Measurements from ENCODE around the gene GPC6.
"Not testable (repeated sequence)": the region's sequence is repeated elsewhere in the genome, so short reads cannot be mapped to it uniquely, and the experiment has no call there.

Gene GPC6

GRCh38 chr13:94331281-94331680 is 1104.7 kb downstream of the GPC6 start:
- no peak for FAIRE-seq

GRCh38 chr13:94332359-94333096 is 1105.9 kb downstream of the GPC6 start:
- FAIRE-seq (no peak), DNase-seq (ENCODE audit: low spot score) (no peak)

More at GRCh38 chr13:94331281-94331680, 1104.7 kb downstream of the GPC6 start:
- DNase-seq (ENCODE audit: low spot score): no peak

DNA sequence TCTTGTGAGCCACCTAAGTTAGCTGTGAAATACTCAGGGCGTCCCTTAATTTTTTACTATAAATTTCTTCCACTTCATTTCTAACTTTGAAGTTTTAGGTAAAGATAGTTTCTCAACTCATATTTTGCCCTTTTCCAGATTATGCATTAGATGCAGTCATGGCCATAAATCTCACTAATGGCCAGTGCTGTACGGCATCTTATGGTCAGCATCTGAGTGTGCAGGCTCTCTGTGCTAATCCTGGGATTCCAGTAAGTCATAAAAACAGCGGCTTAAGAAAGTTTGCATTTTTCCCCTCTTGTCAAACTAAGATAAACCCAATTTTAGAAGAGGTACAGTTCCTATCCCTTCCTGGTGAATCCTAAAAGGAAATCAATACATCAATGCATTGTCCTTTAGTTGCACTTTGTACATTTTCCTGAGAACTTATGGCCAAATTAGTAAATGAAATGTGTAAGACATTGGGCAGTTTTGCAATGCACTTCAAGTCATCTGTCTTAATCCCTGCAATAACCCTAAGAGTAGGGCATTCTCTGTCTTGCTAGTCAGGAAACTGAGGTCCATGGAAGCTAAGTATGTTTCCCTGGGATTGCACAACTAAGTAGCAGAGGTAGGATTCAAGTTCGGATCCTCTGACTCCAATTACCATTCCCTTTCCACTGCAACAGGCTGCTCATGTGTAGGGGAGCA is 1106.7 kb downstream of the GPC6 start:
- DNase-seq (ENCODE audit: low spot score) (no peak), FAIRE-seq (no peak)

DNA sequence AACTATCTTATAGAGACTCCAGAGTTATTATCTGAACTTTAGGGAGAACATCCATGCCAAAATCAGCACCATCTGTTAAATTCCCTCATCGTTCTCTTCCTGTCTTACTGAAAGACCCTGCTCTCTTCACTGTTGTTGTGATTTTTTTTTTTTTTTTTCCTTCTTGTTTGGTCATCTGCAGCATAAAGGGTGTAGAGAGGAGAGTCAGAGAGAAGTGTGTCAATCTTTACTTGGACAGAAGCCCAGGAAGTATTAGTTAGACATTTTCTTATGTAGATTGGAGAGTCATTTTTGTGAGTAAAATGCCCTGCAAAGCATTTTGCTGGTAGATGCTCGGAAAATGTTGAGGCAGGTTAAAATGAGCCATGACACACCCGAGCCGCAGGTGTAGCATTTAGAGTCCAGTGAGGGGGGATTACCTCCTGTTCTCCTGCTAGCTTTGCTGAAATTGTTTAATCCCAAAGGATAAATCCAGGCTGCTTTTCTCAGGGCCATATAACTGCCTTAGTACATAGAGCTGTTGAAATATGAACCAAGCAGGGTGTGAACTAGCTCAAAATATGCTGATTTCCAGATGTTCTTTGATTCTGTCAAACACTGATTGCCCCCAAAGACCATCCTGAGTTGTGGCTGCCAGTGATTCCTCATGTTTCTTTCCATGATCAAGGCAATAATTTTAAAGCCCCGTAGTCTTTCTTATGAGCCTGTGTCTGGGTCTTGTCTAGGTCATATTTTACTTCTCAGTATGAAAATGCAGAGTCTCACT is 1109.3 kb downstream of the GPC6 start:
- FAIRE-seq (no peak), DNase-seq (ENCODE audit: low spot score) (no peak)

GRCh38 chr13:94339116-94339687 is 1112.6 kb downstream of the GPC6 start:
- DNase-seq (ENCODE audit: low spot score) (no peak), FAIRE-seq (no peak)

GRCh38 chr13:94342436-94343242 is 1116.0 kb downstream of the GPC6 start:
- DNase-seq (ENCODE audit: low spot score): peak; percentile 50
- no peak for FAIRE-seq

GRCh38 chr13:94343243-94343585 is 1116.6 kb downstream of the GPC6 start:
- peak; percentile 35 for DNase-seq (ENCODE audit: low spot score)
- FAIRE-seq: no peak

DNA sequence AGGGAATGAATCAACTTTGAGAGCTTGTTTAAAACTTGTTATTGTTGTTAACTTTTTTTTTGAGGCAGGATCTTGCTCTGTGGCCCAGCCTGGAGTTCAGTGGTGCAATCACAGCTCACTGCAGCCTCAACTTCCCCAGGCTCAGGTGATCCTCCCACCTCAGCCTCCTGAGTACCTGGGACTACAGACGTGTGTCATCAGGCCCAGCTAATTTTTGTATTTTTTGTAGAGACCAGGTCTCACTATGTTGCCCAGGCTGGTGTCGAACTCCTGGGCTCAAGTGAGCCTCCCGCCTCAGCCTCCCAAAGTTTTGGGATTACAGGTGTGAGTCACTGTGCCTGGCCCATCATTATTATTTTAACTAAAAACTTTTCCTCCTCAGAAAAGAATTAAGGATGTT is 1117.1 kb downstream of the GPC6 start:
- FAIRE-seq: not testable (repeated sequence)

DNA sequence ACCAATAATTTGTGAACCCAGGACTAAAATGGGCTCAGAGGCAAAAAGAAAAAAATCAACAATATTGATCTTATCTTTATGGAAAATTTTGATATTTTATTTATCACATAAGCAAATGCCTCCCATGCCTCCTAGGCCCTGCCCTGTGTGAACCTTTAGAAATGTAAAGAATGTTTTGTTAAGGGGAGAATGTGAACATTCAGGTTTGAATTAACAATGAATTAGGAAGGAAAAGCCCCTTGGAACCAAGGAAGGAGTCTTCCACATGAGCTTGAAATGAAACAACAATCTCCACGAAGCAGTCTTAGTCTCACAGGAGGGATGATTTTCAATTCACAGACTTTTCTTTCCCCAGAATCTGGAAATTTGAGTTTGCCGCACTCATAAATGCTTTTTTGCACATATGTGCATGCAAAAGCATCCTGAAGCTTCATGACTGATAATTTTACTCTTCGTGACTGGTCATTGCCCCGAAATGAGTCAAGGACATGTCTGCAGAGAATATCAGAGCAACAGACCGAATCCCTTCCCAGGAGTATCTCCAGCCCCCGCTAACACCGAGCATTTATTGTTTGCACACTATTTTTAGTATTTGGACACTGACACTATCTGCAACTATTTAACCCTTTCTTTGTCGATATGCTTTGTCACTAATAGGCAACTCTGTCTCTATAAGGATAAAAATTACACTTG is 1117.7 kb downstream of the GPC6 start:
- DNase-seq (ENCODE audit: low spot score): peak; percentile 76
- FAIRE-seq: peak; percentile 84

More for the DNA sequence above, 1117.1 kb downstream of the GPC6 start:
- DNase-seq (ENCODE audit: low spot score): not testable (repeated sequence)

- DNase-seq (ENCODE audit: low spot score): no peak
- FAIRE-seq: no peak
These were observed 1119.0 kb downstream of the GPC6 start for GRCh38 chr13:94345374-94346195.

GRCh38 chr13:94346261-94347019 is 1119.8 kb downstream of the GPC6 start:
- DNase-seq (ENCODE audit: low spot score) (no peak), FAIRE-seq (no peak)

DNA sequence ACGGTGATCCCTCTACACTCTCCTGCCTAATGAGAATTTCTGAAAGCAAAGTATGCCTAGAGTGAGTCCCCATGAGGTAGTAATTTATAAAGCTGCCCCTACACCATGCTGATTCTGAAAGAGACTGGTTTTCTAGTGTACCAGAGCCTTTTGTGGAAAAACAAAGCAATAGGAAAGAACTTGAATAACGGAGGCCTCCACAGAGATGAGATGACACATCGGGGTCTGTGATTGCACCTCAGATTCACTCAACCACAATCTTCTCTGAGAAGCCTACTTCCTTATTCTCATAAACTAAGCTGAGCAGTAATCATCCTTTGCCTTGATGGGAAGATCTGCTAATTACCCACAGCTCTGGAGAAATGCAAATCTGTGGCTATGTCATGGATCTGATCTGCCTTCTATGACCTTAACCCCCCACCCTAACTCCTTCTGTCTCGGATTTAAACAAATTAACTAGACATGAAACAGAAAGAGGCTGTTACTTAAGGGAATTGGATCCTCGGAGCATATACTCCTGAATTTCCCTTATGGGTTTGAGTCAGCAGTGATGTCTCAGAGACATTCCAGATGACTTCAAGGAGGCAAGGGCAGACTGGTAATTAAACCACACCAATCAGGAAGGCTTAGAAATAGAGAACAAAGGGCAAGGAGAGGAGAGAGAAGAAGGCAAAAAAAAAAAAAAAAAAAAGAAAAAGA is 1124.8 kb downstream of the GPC6 start:
- FAIRE-seq (peak; percentile 86), DNase-seq (ENCODE audit: low spot score) (peak; percentile 76)

DNA sequence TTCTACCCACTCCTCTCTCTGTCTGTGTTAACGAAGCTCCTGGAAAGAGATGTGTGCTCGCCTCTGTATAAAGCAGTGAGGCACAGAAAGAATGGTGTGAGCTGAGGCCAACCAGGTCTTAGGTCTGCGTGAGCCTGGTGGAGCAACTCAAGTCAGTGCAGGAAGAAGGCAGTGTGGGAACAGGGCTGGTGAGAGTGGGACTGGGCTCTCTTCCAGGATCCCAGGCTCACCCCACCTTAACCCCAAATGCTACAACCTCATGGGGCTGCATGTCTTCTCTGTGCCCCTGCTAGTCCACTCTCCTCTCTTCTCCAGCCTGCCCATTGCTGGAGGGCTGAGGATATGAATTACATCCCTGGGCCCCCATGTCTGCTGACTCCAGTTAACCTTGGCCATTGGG is 1125.5 kb downstream of the GPC6 start:
- DNase-seq (ENCODE audit: low spot score): peak; percentile 16
- FAIRE-seq: no peak

DNA sequence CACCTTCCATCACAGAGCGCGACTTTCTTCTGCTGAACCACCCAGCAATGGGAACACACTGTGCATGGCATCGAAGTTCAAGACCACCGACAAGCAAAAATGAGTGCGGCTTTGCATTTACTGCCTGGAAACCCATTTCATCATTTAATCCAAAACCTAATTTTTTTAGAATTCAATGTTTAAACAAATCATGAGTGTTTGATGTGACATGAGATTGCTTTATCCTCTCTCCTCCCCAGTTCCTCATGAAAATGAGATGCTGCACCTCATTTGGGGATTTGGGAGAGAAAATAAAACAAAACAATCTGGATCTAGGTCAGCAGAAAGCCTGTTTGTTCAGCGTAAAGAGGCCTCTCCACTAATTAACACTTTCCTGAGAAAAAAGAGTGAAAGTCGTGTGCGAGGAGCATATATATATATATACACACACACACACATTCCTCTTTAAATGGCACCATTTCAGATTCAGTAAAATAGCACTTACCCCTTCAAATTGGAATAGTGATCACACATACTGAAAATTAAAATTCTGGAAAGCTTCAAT is 1126.6 kb downstream of the GPC6 start:
- FAIRE-seq (no peak), DNase-seq (ENCODE audit: low spot score) (no peak)

DNA sequence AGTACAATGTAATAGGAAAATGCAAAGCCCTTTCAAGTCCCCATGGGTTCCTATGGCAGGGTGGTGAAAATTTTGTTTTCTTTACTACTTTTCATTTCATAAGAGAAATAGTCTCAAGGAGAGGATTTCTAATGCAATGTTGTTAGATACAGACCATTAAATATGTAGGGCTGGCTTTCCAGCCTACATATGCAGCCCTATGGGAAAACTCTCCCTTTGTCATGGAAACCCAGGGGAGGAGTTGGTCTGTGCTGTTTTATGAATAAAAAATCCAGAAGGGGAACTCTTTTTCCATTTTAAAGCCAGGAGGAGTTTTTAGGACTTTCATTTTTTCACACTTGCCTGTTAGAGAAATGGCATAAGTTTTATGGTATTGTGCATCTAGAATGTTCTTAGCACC is 1133.3 kb downstream of the GPC6 start:
- DNase-seq (ENCODE audit: low spot score): no peak
- FAIRE-seq: no peak

- FAIRE-seq (peak; percentile 81), DNase-seq (ENCODE audit: low spot score) (peak; percentile 68)
These were observed 1135.9 kb downstream of the GPC6 start for GRCh38 chr13:94362411-94362909.

- FAIRE-seq: no peak
- DNase-seq (ENCODE audit: low spot score): no peak
These were observed 1140.1 kb downstream of the GPC6 start for GRCh38 chr13:94366677-94367076.

DNA sequence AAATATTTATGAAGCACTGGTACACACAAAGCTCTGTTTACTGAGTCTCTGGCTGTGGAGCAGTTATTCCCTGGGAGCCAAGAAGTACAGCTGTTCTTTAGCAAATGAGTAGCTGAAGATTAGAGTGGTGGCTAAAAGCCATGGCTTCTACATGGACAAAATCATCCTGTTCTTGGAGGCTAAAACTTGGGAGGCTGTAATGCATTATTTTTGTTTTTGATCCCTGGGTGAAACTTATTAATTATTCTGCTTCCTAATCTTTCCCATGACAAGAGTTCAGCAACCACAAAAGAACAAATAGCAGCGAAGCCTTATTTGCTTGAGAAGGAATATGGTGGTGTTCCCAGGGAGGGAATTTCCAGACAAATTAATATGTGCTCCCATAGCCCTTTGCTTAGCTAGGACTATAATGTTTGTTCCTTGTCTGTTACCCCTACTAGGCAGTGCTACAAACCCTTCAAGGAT is 1143.4 kb downstream of the GPC6 start:
- no peak for DNase-seq (ENCODE audit: low spot score)

More for the DNA sequence above, 1143.4 kb downstream of the GPC6 start:
- FAIRE-seq: no peak

Data from RCC 7860 (cell line).